Central memory CD4-positive, alpha-beta T cell (primary cell): ENCODE measurements around the gene CAV2.

Experiments used
- DNase-seq: peaks from one replicate; pipeline ENCODE4 v3.0.0; 2022

CAV2 gene

GRCh38 chr7:116525298-116525912 is 25.9 kb downstream of the CAV2 start:
- DNase-seq: peak; percentile 5

- peak; percentile 54 for DNase-seq
Measured at GRCh38 chr7:116525913-116526861, 26.6 kb downstream of the CAV2 start.

GRCh38 chr7:116526897-116527296 is 27.4 kb downstream of the CAV2 start:
- DNase-seq: no peak

- no peak for DNase-seq
Measured at GRCh38 chr7:116527521-116527920, 28.0 kb downstream of the CAV2 start.

- DNase-seq: no peak
Measured at GRCh38 chr7:116528008-116528789, 28.7 kb downstream of the CAV2 start.

GRCh38 chr7:116529250-116529649 is 29.7 kb downstream of the CAV2 start:
- DNase-seq: no peak

- no peak for DNase-seq
Measured at GRCh38 chr7:116530107-116530820, 30.7 kb downstream of the CAV2 start.

GRCh38 chr7:116532102-116532688 is 32.7 kb downstream of the CAV2 start:
- no peak for DNase-seq

GRCh38 chr7:116534790-116535189 is 35.3 kb downstream of the CAV2 start:
- DNase-seq: no peak

GRCh38 chr7:116535416-116535815 is 35.9 kb downstream of the CAV2 start:
- DNase-seq: no peak

- DNase-seq: no peak
Measured at GRCh38 chr7:116538138-116538537, 38.6 kb downstream of the CAV2 start.

- DNase-seq: no peak
Measured at GRCh38 chr7:116539879-116540278, 40.3 kb downstream of the CAV2 start.

GRCh38 chr7:116540743-116541142 is 41.2 kb downstream of the CAV2 start:
- DNase-seq: no peak

- DNase-seq: no peak
Measured at GRCh38 chr7:116541951-116542350, 42.4 kb downstream of the CAV2 start.

- no peak for DNase-seq
Measured at GRCh38 chr7:116542618-116543017, 43.1 kb downstream of the CAV2 start.

GRCh38 chr7:116543664-116544063 is 44.1 kb downstream of the CAV2 start:
- no peak for DNase-seq

GRCh38 chr7:116544487-116544886 is 44.9 kb downstream of the CAV2 start:
- no peak for DNase-seq

GRCh38 chr7:116545411-116545993 is 46.0 kb downstream of the CAV2 start:
- DNase-seq: no peak

GRCh38 chr7:116546054-116546453 is 46.5 kb downstream of the CAV2 start:
- DNase-seq: no peak

GRCh38 chr7:116546916-116547315 is 47.4 kb downstream of the CAV2 start:
- no peak for DNase-seq

- no peak for DNase-seq
Measured at GRCh38 chr7:116547347-116547746, 47.8 kb downstream of the CAV2 start.

- DNase-seq: no peak
Measured at GRCh38 chr7:116548506-116548905, 49.0 kb downstream of the CAV2 start.
